Heart right ventricle (tissue), 16 donors: Measurements from ENCODE around the gene CCDC142. TPM values are rescaled to one million over a fixed set of nuclear protein-coding genes. Genes with fewer than 3 reads are reported as not detected.

Source experiments
- ATAC-seq, 8 donors: fragments of 200-7000 bp; cut with Tn5 transposase; one replicate each; pipeline ENCODE4 v1.9.1; 2020; ENCODE audit warnings: mild to moderate bottlenecking in 8 of 8, moderate library complexity in 8 of 8, moderate number of reproducible peaks in 1 of 8
- DNase-seq, 2 donors: peaks; one replicate each; pipeline ENCODE4 v3.0.0-alpha.2; 2020
- H3K27ac ChIP-seq, 10 donors: fragments of 200-600 bp; sonication (generic) in 2 of 10; one replicate each; pipeline versions ENCODE4 v1.5.0 to v1.8.0; 2020 to 2022; ENCODE audit warnings: mild to moderate bottlenecking in 3 of 10
- H3K27me3 ChIP-seq, 7 donors: fragments of 200-600 bp; one replicate each; pipeline ENCODE4 v1.8.0; 2021 to 2022; ENCODE audit warnings: mild to moderate bottlenecking in 2 of 7
- H3K36me3 ChIP-seq, 9 donors: fragments of 200-600 bp; sonication (generic) in 1 of 9; one replicate each; pipeline versions ENCODE4 v1.5.0 to v1.8.0; 2020 to 2022; ENCODE audit warnings: mild to moderate bottlenecking in 2 of 9
- H3K4me1 ChIP-seq, 9 donors: fragments of 200-600 bp; sonication (generic) in 1 of 9; one replicate each; pipeline versions ENCODE4 v1.5.0 to v1.8.0; 2020 to 2022; ENCODE audit warnings: mild to moderate bottlenecking in 4 of 9
- H3K4me3 ChIP-seq, 10 donors: fragments of 200-600 bp; sonication (generic) in 2 of 10; one replicate each; pipeline versions ENCODE4 v1.5.0 to v1.8.0; 2020 to 2022; ENCODE audit warnings: mild to moderate bottlenecking in 7 of 10, moderate library complexity in 2 of 10
- H3K9me3 ChIP-seq, 11 donors: fragments of 200-600 bp in 10 of 11; sonication (generic) in 2 of 11; one replicate each; pipeline versions ENCODE4 v1.5.0 to v1.8.0; 2013 to 2022; ENCODE audit warnings: mild to moderate bottlenecking in 2 of 11, control low read depth in 1 of 11, moderate library complexity in 1 of 11
- CTCF ChIP-seq, 9 donors: fragments of 200-600 bp; sonication (generic) in 2 of 9; IDR thresholded peaks; one replicate each; pipeline versions ENCODE4 v1.5.0 to v1.8.0; 2021 to 2022; ENCODE audit warnings: antibody characterized with exemption in 9 of 9, mild to moderate bottlenecking in 5 of 9, moderate library complexity in 1 of 9
- WGBS, 2 donors: extraction: QIAGEN DNeasy Blood & Tissue Kit; methylation state at CpG; one replicate each; pipeline ENCODE4 v1.1.7; 2013; ENCODE audit warnings: inconsistent platforms in 1 of 2; 5-methylcytosine and 5-hydroxymethylcytosine counted together
- intact Hi-C, 10 donors: fragments of 100-400 bp; cut with DNase I; formaldehyde crosslinking; loops; one replicate each; pipeline versions ENCODE4 v1.11.1 to v1.14.2; 2022
- polyA plus RNA-seq, 2 donors: library from polyadenylated mRNA; stranded (reverse); fragments of 200-250 nt; gene quantifications; one replicate each; pipeline ENCODE4 v1.2.3, GENCODE V29; 2013
- total RNA-seq, 10 donors: library from RNA; stranded (reverse); fragmentation: NEBNext Ultra II Directional in 3 of 10; extraction: Animal tissue kit (Norgen Biotek cat#: 25700) in 3 of 10; gene quantifications; one replicate each; pipeline versions ENCODE4 v1.2.1 to v1.2.4, GENCODE V29; 2021 to 2023
- donor health status: Arrhythmogenic right ventricular cardiomyopathy.
- donor health status: ischemic (EF 13 %, LVEDD 7.1; RV severe dilation, severe dysfunction).
- donor health status: healthy with polysubstance abuse.
- donor health status: DM: no; HTN: yes; CAD: no.
- donor health status: DM: no; HTN: no; CAD: no.
- donor health status: ischemic (EF 25% LVEDD 6.9; RV normal size, moderate dysfunction).
- donor health status: ischemic (EF 25% LVEDD 5.7; RV mildly dilated, moderate dysfunction).
- donor health status: healthy.
- donor health status: DM: yes; HTN: yes; CAD: no.
- donor health status: Ischemic cardiomyopathy.
- donor health status: ischemic (EF 35%, LVEDD 5.7; RV mildly dilated, moderate dysfunction).
- donor health status: nonischemic (EF 11% LVEDD 7.7; RV severe dilation, severe dysfunction).
- donor health status: DM: yes; HTN: yes; CAD: no.
- donor health status: PGD.
- donor health status: ischemic (EF 29% LVEDD 5.4; RV normal size, mild dysfunction).
- donor health status: nonischemic (EF 23%, LVEDD 6.1; RV moderate dilation, normal function).

Gene CCDC142
- total and polyA plus RNA-seq, 12 donors: 2.3 to 13.2 (median 5.5) TPM

DNA sequence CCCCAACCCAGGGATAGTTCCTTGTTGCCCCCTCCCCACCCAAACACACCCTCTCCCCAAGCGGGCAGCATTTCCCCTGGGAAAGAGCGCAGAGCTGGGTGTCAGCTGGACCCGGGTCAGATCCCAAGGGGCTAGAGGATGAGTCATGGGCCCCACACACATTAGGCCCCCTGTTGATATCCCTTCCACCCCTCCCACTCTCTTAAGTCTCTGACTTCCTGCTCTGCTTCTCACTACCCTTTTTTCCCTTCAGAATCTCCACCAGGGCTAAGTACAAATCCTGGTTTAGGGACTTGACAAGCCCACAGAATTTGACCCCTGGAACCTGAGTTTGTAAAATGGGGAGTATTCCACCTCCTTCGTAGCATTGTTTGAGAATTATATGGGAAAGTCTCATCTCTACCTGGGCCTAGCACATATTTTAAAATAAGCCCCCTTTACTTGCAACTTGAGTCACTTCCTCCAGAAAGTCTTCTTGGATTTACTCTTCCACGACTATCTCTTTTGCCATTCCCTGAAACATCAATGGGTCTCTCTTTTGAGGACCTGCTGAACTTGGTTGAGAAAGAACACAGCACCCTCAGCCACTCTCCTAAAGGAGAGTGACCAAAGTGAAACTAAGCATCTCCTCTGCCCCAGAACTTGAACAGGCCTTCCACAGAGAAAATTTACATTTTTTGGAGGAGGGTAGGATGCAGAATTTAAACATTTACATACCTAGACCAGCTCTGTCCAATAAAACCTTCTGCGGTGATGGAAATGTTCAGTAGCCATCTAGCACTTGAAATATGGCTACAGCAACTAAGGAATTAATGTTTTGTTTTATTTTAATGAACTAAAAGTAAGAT is 45.7 kb downstream of the CCDC142 start:
- Histone ChIP-seq H3K4me1 (peaks cover 4 to 62% (median 45%) of the 10 kb centered on the region in 9 donors), H3K9me3 (no peaks in the 10 kb centered on the region), H3K27me3 (peaks cover 0 to 31% (median 0%) of the 10 kb centered on the region in 7 donors), H3K36me3 (peaks cover 0 to 12% (median 0%) of the 10 kb centered on the region in 9 donors), H3K27ac (peak overlapping the region in 8 of 10 donors; percentile 2 to 55 (median 37)), H3K4me3 (peak overlapping the region in 4 of 10 donors; percentile 5 to 36 (median 26))
- intact Hi-C loops: no loop called here
- no peak for TF ChIP-seq CTCF (IDR thresholded peaks at IDR 0.05)
- ATAC-seq (no peak), DNase-seq (no peak)
- 66 to 71% methylated on average over 6 of the region's 6 CpGs for WGBS, 2 donors

DNA sequence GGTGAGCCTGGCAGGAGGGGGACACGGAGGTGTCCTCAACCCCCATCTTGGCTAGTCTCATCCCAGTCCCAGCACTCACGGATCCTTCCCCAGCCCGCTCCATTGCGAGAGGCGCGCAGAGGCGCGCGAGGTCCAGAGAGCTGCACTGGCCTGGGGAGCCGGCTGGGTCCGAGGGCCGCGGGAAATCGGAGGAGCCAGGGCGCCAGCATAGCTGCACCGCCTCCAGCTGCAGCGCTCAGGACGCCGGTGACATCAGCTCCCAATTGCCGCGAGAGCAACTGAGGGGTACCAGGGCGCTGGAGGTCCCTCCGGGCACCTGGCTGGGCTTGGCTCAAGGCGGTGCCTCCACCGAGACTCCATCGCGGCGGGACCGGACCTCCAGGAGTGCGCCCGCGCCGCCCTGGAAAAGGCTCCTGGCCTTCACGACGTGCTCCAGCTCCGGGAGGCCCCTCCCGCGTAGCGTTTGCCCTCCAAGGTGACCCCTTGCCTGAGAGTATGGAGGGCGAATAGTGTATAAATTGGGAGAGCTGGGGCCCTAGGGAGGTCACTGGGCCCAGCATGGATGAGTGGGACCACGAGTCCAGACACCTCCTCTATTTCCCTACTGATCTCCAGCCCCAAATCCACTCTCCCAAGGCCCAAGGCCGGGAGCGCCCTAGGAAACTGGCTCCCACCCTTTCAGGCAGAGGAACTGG is 46.5 kb downstream of the CCDC142 start:
- peaks cover 0 to 20% (median 5%) of the 10 kb centered on the region in 9 donors for H3K36me3 ChIP-seq
- 58 to 68% methylated on average over 43 of the region's 43 CpGs for WGBS, 2 donors
- no peak for ATAC-seq
- H3K27ac ChIP-seq: peak overlapping the region in 8 of 10 donors; percentile 2 to 55 (median 37)
- no peak for TF ChIP-seq CTCF (IDR thresholded peaks at IDR 0.05)
- no peak for DNase-seq
- peaks cover 0 to 22% (median 0%) of the 10 kb centered on the region in 7 donors for H3K27me3 ChIP-seq
- intact Hi-C loops: no loop called here
- H3K4me3 ChIP-seq: peak overlapping the region in 7 of 10 donors; percentile 0 to 36 (median 24)
- no peaks in the 10 kb centered on the region for H3K9me3 ChIP-seq
- peaks cover 2 to 54% (median 37%) of the 10 kb centered on the region in 9 donors for H3K4me1 ChIP-seq

DNA sequence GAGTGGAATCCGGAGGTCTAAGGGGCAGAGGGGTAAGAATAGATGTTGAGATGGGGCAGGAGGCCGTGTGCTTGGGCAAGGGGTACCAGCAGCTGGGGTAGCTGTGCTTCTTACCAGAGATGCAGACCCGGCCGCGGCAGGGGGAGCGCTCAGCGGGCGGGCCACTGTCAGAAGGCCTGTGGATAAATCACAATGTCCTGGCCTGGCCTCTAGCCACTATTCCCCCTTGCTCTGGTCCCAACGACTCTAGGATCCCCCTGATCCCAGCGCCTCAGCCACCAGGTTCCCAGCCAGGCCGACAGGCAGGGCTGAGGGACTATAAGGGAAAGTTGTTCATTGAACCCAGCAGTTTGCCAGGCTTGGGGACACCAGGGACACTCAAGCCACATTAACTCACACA is 52.3 kb downstream of the CCDC142 start:
- no peak overlapping the region for H3K27ac ChIP-seq
- TF ChIP-seq CTCF (IDR thresholded peaks at IDR 0.05): no peak
- no peaks in the 10 kb centered on the region for H3K27me3 ChIP-seq
- 83 to 93% methylated on average over 11 of the region's 11 CpGs for WGBS, 2 donors
- peaks cover 0 to 5% (median 0%) of the 10 kb centered on the region in 9 donors for H3K4me1 ChIP-seq
- ATAC-seq: no peak
- no peak for DNase-seq
- H3K4me3 ChIP-seq: no peak overlapping the region
- H3K9me3 ChIP-seq: no peaks in the 10 kb centered on the region
- intact Hi-C loops: no loop called here
- peaks cover 0 to 71% (median 49%) of the 10 kb centered on the region in 9 donors for H3K36me3 ChIP-seq
